SK-N-SH (cell line): Measurements from ENCODE around the gene MAPT. TPM values are rescaled to one million over a fixed set of nuclear protein-coding genes. Genes with fewer than 3 reads are reported as not detected.

Experiments used
- CTCF ChIA-PET: fragments of 300-600, 350-600 bp; formaldehyde crosslinking; extraction: SDS; loops from one replicate; lab custom pipeline; 2021; lab: Yijun Ruan, JAX
- POLR2A ChIA-PET: fragments of 350-600 bp; sonication (Branson Sonifier 250); formaldehyde crosslinking; extraction: SDS; loops from one replicate; lab custom pipeline; 2020; ENCODE audit warnings: antibody characterized with exemption, inconsistent platforms; lab: Yijun Ruan, JAX
- DNase-seq: peaks from one replicate; pipeline ENCODE4 v3.0.0; 2012
- H2AFZ ChIP-seq: fragments of 200-600 bp; sonication (generic); 2 replicates; pipeline ENCODE4 v1.8.1; 2016; ENCODE audit warnings: antibody characterized with exemption, mild to moderate bottlenecking, low read depth
- H3F3A ChIP-seq: fragments of 200-600 bp; sonication (generic); replicated peaks from 2 replicates; pipeline ENCODE3; 2016; ENCODE audit warnings: antibody characterized with exemption, mild to moderate bottlenecking; ENCODE audit not compliant: insufficient read depth
- H3K27ac ChIP-seq, 2 experiments: fragments of 200-500 bp in 1 of 2; fragments of 200-600 bp in 1 of 2; sonication (Bioruptor generic) in 1 of 2; sonication (generic), shearing (Covaris generic) in 1 of 2; 2 replicates each; pipeline versions ENCODE4 v1.5.1 to v1.6.1; 2014 to 2016; ENCODE audit warnings: low read depth in 2 of 2, inconsistent platforms in 1 of 2, low read length in 1 of 2, mild to moderate bottlenecking in 1 of 2, mixed read lengths in 1 of 2
- H3K27me3 ChIP-seq: fragments of 200-600 bp; sonication (generic), shearing (Covaris generic); 2 replicates; pipeline ENCODE4 v1.6.1; 2016; ENCODE audit warnings: mixed run types; ENCODE audit not compliant: insufficient read depth
- H3K36me3 ChIP-seq, 2 experiments: fragments of 200-500 bp in 1 of 2; fragments of 200-600 bp in 1 of 2; sonication (Bioruptor generic) in 1 of 2; sonication (generic) in 1 of 2; replicated peaks in 1 of 2; 2 replicates each; pipeline versions ENCODE3 to v1.5.1; 2014 to 2016; ENCODE audit warnings: low read length in 1 of 2, mild to moderate bottlenecking in 1 of 2; ENCODE audit not compliant: insufficient read depth in 2 of 2, control insufficient read depth in 1 of 2
- H3K4me1 ChIP-seq, 2 experiments: fragments of 200-500 bp in 1 of 2; fragments of 200-600 bp in 1 of 2; sonication (Bioruptor generic) in 1 of 2; sonication (generic), shearing (Covaris generic) in 1 of 2; 2 replicates each; pipeline versions ENCODE4 v1.5.1 to v1.6.1; 2014 to 2016; ENCODE audit warnings: low read depth in 1 of 2, low read length in 1 of 2, mixed run types in 1 of 2; ENCODE audit not compliant: insufficient read depth in 2 of 2, control insufficient read depth in 1 of 2
- H3K4me2 ChIP-seq: fragments of 200-600 bp; sonication (generic), shearing (Covaris generic); 2 replicates; pipeline ENCODE4 v1.6.1; 2017; ENCODE audit warnings: mixed run types
- H3K4me3 ChIP-seq, 2 experiments: fragments of 200-500 bp in 1 of 2; fragments of 200-600 bp in 1 of 2; sonication (Bioruptor generic) in 1 of 2; sonication (generic), shearing (Covaris generic) in 1 of 2; 2 replicates each; pipeline versions ENCODE4 v1.5.1 to v1.8.1; 2014 to 2016; ENCODE audit warnings: low read depth in 2 of 2, inconsistent platforms in 1 of 2, low read length in 1 of 2, mild to moderate bottlenecking in 1 of 2, mixed read lengths in 1 of 2, moderate library complexity in 1 of 2
- H3K79me2 ChIP-seq: fragments of 200-600 bp; sonication (generic); 2 replicates; pipeline ENCODE4 v1.8.1; 2017; ENCODE audit warnings: mild to moderate bottlenecking; ENCODE audit not compliant: insufficient read depth
- H3K9ac ChIP-seq: fragments of 200-600 bp; sonication (generic); 2 replicates; pipeline ENCODE4 v1.6.1; 2017; ENCODE audit warnings: mixed run types
- H3K9me2 ChIP-seq: fragments of 200-600 bp; sonication (generic); 2 replicates; pipeline ENCODE4 v1.6.1; 2017; ENCODE audit warnings: mixed run types
- H3K9me3 ChIP-seq: fragments of 200-600 bp; sonication (generic); 2 replicates; pipeline ENCODE4 v1.6.1; 2017; ENCODE audit warnings: mixed run types, mild to moderate bottlenecking, moderate library complexity
- H4K20me1 ChIP-seq: fragments of 200-600 bp; sonication (generic); 2 replicates; pipeline ENCODE4 v1.6.1; 2017; ENCODE audit warnings: mild to moderate bottlenecking, mixed run types; ENCODE audit not compliant: insufficient read depth
- CHD2 ChIP-seq: fragments of 150-350 bp; IDR thresholded peaks from 2 replicates; pipeline ENCODE4 v1.6.1; 2018; ENCODE audit warnings: low read length; ENCODE audit not compliant: partially characterized antibody
- EP300 ChIP-seq, 2 experiments: IDR thresholded peaks; 2 replicates each; pipeline versions ENCODE4 v1.4.0 to v1.6.1; 2012; ENCODE audit warnings: borderline replicate concordance in 1 of 2, low read depth in 1 of 2, low read length in 1 of 2
- FOSL2 ChIP-seq: IDR thresholded peaks from 2 replicates; pipeline ENCODE4 v1.4.0; 2012; ENCODE audit warnings: low read depth, mild to moderate bottlenecking, moderate library complexity, borderline replicate concordance
- GABPA ChIP-seq: IDR thresholded peaks from 2 replicates; pipeline ENCODE4 v1.4.0; 2012; ENCODE audit warnings: low read depth, mild to moderate bottlenecking
- GATA2 ChIP-seq: sonication (generic); formaldehyde crosslinking; IDR thresholded peaks from 2 replicates; pipeline ENCODE4 v1.5.0; 2020; ENCODE audit warnings: mild to moderate bottlenecking, missing genetic modification reagents
- IRF3 ChIP-seq: fragments of 150-350 bp; IDR thresholded peaks from 2 replicates; pipeline ENCODE4 v1.6.1; 2016; ENCODE audit warnings: mild to moderate bottlenecking, low read depth, low read length
- MXI1 ChIP-seq: IDR thresholded peaks from 2 replicates; pipeline ENCODE4 v1.6.1; 2012; ENCODE audit warnings: mild to moderate bottlenecking, low read depth, low read length, improper control_type of control experiment
- POLR2AphosphoS5 ChIP-seq: IDR thresholded peaks from 2 replicates; pipeline ENCODE4 v1.6.1; 2012; ENCODE audit warnings: low read depth, low read length
- RCOR1 ChIP-seq: fragments of 150-350 bp; IDR thresholded peaks from 2 replicates; pipeline ENCODE4 v1.6.1; 2017; ENCODE audit warnings: antibody characterized with exemption, low read length
- RFX5 ChIP-seq: IDR thresholded peaks from 2 replicates; pipeline ENCODE4 v1.6.1; 2012; ENCODE audit warnings: mild to moderate bottlenecking, improper control_type of control experiment, low read length
- SIN3A ChIP-seq: IDR thresholded peaks from 2 replicates; pipeline ENCODE4 v1.6.1; 2012; ENCODE audit warnings: low read depth, mild to moderate bottlenecking, low read length, moderate library complexity, borderline replicate concordance
- SMC3 ChIP-seq: IDR thresholded peaks from 2 replicates; pipeline ENCODE4 v1.6.1; 2012; ENCODE audit warnings: low read depth, low read length, improper control_type of control experiment
- TAF1 ChIP-seq: IDR thresholded peaks from 2 replicates; pipeline ENCODE4 v1.6.1; 2012; ENCODE audit warnings: low read depth, mild to moderate bottlenecking, low read length, moderate library complexity, borderline replicate concordance
- TCF12 ChIP-seq: IDR thresholded peaks from 2 replicates; pipeline ENCODE4 v1.4.0; 2012
- USF2 ChIP-seq: fragments of 150-350 bp; IDR thresholded peaks from 2 replicates; pipeline ENCODE4 v1.6.1; 2017; ENCODE audit warnings: antibody characterized with exemption, low read length, low read depth, borderline replicate concordance
- YY1 ChIP-seq: IDR thresholded peaks from 2 replicates; pipeline ENCODE4 v1.4.0; 2012; ENCODE audit warnings: low read depth, mild to moderate bottlenecking
- WGBS: methylation state at CpG from one replicate; pipeline ENCODE4 v1.1.6; 2017; ENCODE audit warnings: low lambda C conversion rate; 5-methylcytosine and 5-hydroxymethylcytosine counted together
- polyA plus RNA-seq, 3 experiments: library from polyadenylated mRNA; depleted of rRNA; stranded (reverse); fragments of >200 nt; gene quantifications; 2 replicates each; pipeline ENCODE4 v1.2.3, GENCODE V29; 2012
- TF ChIP-seq, protein P1 (sequence below): IDR thresholded peaks from 2 replicates; pipeline ENCODE4; 2012

The MAPT gene
- polyA plus RNA-seq, 1 of the 3 experiments (the other 2 are of a cell fraction) = 0.74 TPM

- no peak overlapping the region for H2AFZ ChIP-seq
- no peaks in the 10 kb centered on the region for H4K20me1 ChIP-seq
- peaks cover 0 to 17% of the 10 kb centered on the region in 2 experiments; a peak in 1 of 4 replicates for H3K4me1 ChIP-seq
- POLR2A ChIA-PET = no interaction called here
- H3K9me3 ChIP-seq = no peaks in the 10 kb centered on the region
- CTCF ChIA-PET = interaction anchor here (0.7 to 17.2 kb wide), 2 partner anchors 15 to 207 kb away, joined by 4 to 327 read pairs; no protein-coding TSS in a partner anchor
- no peaks in the 10 kb centered on the region for H3F3A ChIP-seq
- no peaks in the 10 kb centered on the region for H3K36me3 ChIP-seq
- H3K4me3 ChIP-seq = no peak overlapping the region
- DNase-seq = peak; percentile 24
- H3K9ac ChIP-seq = no peak overlapping the region
- no peak overlapping the region for H3K27ac ChIP-seq
- no peak overlapping the region for H3K4me2 ChIP-seq
- H3K9me2 ChIP-seq = no peaks in the 10 kb centered on the region
- no peak for TF ChIP-seq YY1
- no peak for TF ChIP-seq CHD2
- no peak for TF ChIP-seq TAF1
- TF ChIP-seq FOSL2 = no peak
- TF ChIP-seq USF2 = no peak
- TF ChIP-seq EP300 (IDR thresholded peaks at IDR 0.05; ENCODE audit: borderline replicate concordance in 1 of 2, low read depth in 1 of 2, low read length in 1 of 2) = no peak
- TF ChIP-seq GATA2 (CRISPR knock-in tag) = no peak
- TF ChIP-seq, protein P1, sequence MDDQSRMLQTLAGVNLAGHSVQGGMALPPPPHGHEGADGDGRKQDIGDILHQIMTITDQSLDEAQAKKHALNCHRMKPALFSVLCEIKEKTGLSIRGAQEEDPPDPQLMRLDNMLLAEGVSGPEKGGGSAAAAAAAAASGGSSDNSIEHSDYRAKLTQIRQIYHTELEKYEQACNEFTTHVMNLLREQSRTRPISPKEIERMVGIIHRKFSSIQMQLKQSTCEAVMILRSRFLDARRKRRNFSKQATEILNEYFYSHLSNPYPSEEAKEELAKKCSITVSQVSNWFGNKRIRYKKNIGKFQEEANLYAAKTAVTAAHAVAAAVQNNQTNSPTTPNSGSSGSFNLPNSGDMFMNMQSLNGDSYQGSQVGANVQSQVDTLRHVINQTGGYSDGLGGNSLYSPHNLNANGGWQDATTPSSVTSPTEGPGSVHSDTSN = no peak
- TF ChIP-seq IRF3 = no peak
- no peak for TF ChIP-seq TCF12
- no peak for TF ChIP-seq RCOR1
- no peak for TF ChIP-seq GABPA
- TF ChIP-seq SIN3A = no peak
- H3K79me2 ChIP-seq = no peaks in the 10 kb centered on the region
- WGBS = 35% methylated on average over 4 of the region's 9 CpGs
- H3K27me3 ChIP-seq = peaks cover 9% of the 10 kb centered on the region
Observed at GRCh38 chr17:45846646-45847045, 47.7 kb upstream of the MAPT start.

DNA sequence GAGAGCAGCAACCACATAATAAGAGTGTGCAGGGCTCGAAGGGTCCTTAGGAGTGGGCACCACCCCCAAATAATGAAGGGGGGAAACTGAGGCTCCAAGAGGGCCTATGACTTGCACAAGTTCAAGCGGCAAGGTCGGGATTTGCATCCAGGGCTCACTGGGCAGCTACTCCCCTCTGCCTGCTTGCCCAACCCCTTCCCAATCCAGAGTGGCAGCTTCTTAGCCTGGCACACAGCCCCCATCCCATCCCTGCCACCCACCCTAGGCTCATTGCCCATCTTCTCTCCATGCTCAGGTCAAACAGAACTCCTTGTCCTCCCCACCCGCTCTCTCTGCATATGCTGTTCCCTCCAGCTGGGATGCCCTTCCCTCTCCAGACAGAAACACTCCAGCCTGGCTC is 47.3 kb upstream of the MAPT start:
- H3K4me2 ChIP-seq = no peak overlapping the region
- no peaks in the 10 kb centered on the region for H3K79me2 ChIP-seq
- H3K4me3 ChIP-seq = no peak overlapping the region
- H4K20me1 ChIP-seq = no peaks in the 10 kb centered on the region
- H3K9me3 ChIP-seq = no peaks in the 10 kb centered on the region
- ChIA-PET POLR2A (no interaction called here), CTCF (interaction anchor here (0.7 to 17.2 kb wide), 3 partner anchors 15 to 207 kb away, joined by 3 to 327 read pairs (median 4); no protein-coding TSS in a partner anchor)
- H3K9me2 ChIP-seq = no peaks in the 10 kb centered on the region
- no peak for DNase-seq
- 48% methylated on average over 4 of the region's 4 CpGs for WGBS
- no peak overlapping the region for H3K9ac ChIP-seq
- H3K27ac ChIP-seq = no peak overlapping the region
- no peak for TF ChIP-seq MXI1
- TF ChIP-seq GABPA = no peak
- no peak for TF ChIP-seq POLR2AphosphoS5
- TF ChIP-seq RFX5 = no peak
- no peak for TF ChIP-seq SMC3
- no peaks in the 10 kb centered on the region for H3F3A ChIP-seq
- peaks cover 0 to 14% of the 10 kb centered on the region in 2 experiments; a peak in 1 of 4 replicates for H3K4me1 ChIP-seq
- H2AFZ ChIP-seq = no peak overlapping the region
- H3K27me3 ChIP-seq = peaks cover 12% of the 10 kb centered on the region
- H3K36me3 ChIP-seq = no peaks in the 10 kb centered on the region
